RWPE2 (cell line): ENCODE data around the gene PROM2.
"Not testable (repeated sequence)": the region's sequence is repeated elsewhere in the genome, so short reads cannot be mapped to it uniquely, and the experiment has no call there.

Experiments
- ATAC-seq: fragments of 200-7000 bp; cut with Tn5 transposase; 3 replicates; pipeline ENCODE4 v1.9.1; 2021; ENCODE audit warnings: low read depth
- DNase-seq: peaks from one replicate; pipeline ENCODE4 v3.0.0-alpha.2; 2020; ENCODE audit warnings: low spot score
- H3K27ac ChIP-seq: fragments of 450-650 bp; 2 replicates; pipeline ENCODE4 v1.5.1; 2017; ENCODE audit warnings: mild to moderate bottlenecking; ENCODE audit not compliant: poor library complexity, severe bottlenecking
- H3K27me3 ChIP-seq: fragments of 250-450 bp; sonication (Bioruptor Pico); 2 replicates; pipeline ENCODE4 v1.5.1; 2021; ENCODE audit warnings: mild to moderate bottlenecking, moderate library complexity; ENCODE audit not compliant: insufficient read depth, poor library complexity, severe bottlenecking
- H3K36me3 ChIP-seq: fragments of 250-450 bp; sonication (Bioruptor Pico); 2 replicates; pipeline ENCODE4 v1.5.1; 2020; ENCODE audit warnings: low read depth, mild to moderate bottlenecking, moderate library complexity
- H3K4me1 ChIP-seq: fragments of 250-450 bp; sonication (Bioruptor Pico); 2 replicates; pipeline ENCODE4 v1.5.1; 2021; ENCODE audit warnings: mild to moderate bottlenecking, moderate library complexity; ENCODE audit not compliant: insufficient read depth, poor library complexity, severe bottlenecking
- H3K4me3 ChIP-seq: fragments of 250-450 bp; sonication (Bioruptor Pico); 2 replicates; pipeline ENCODE4 v1.5.1; 2021; ENCODE audit warnings: mild to moderate bottlenecking, moderate library complexity; ENCODE audit not compliant: severe bottlenecking
- H3K9me3 ChIP-seq: fragments of 250-450 bp; sonication (Bioruptor Pico); 2 replicates; pipeline ENCODE4 v1.5.1; 2021; ENCODE audit warnings: mild to moderate bottlenecking, moderate library complexity; ENCODE audit not compliant: severe bottlenecking
- CTCF ChIP-seq: fragments of 450-650 bp; IDR thresholded peaks from one replicate; pipeline ENCODE4 v1.5.1; 2017; ENCODE audit warnings: mild to moderate bottlenecking, moderate library complexity; ENCODE audit not compliant: poor library complexity, severe bottlenecking

The PROM2 gene

GRCh38 chr2:95268211-95269035 lies 5.8 kb upstream of the PROM2 start:
- no peaks in the 10 kb centered on the region for H3K27me3 ChIP-seq
- peak; percentile 36 for DNase-seq
- H3K4me1 ChIP-seq: no peaks in the 10 kb centered on the region
- no peak overlapping the region for H3K4me3 ChIP-seq
- no peak for TF ChIP-seq CTCF
- H3K27ac ChIP-seq: no peak overlapping the region
- no peaks in the 10 kb centered on the region for H3K36me3 ChIP-seq
- ATAC-seq: no peak
- H3K9me3 ChIP-seq: no peaks in the 10 kb centered on the region

GRCh38 chr2:95269036-95269680 lies 5.1 kb upstream of the PROM2 start:
- Histone ChIP-seq H3K4me3 (no peak overlapping the region), H3K27me3 (no peaks in the 10 kb centered on the region), H3K36me3 (no peaks in the 10 kb centered on the region), H3K4me1 (peaks cover 7% of the 10 kb centered on the region), H3K27ac (no peak overlapping the region), H3K9me3 (no peaks in the 10 kb centered on the region)
- ATAC-seq: no peak
- peak; percentile 39 for DNase-seq
- no peak for TF ChIP-seq CTCF

- H3K27ac ChIP-seq, H3K36me3 ChIP-seq, H3K9me3 ChIP-seq, DNase-seq, H3K27me3 ChIP-seq, H3K4me3 ChIP-seq, ATAC-seq: not testable (repeated sequence)
- H3K4me1 ChIP-seq: peaks cover 13% of the 10 kb centered on the region
Measured at GRCh38 chr2:95269745-95270144, 4.5 kb upstream of the PROM2 start.

GRCh38 chr2:95270541-95271081 lies 3.6 kb upstream of the PROM2 start:
- Histone ChIP-seq H3K36me3 (no peaks in the 10 kb centered on the region), H3K27ac (no peak overlapping the region), H3K27me3 (no peaks in the 10 kb centered on the region), H3K4me1 (peaks cover 22% of the 10 kb centered on the region), H3K9me3 (no peaks in the 10 kb centered on the region), H3K4me3 (no peak overlapping the region)
- ATAC-seq (no peak), DNase-seq (peak; percentile 49)
- no peak for TF ChIP-seq CTCF

- Histone ChIP-seq H3K27me3 (no peaks in the 10 kb centered on the region), H3K4me1 (peaks cover 23% of the 10 kb centered on the region), H3K36me3 (no peaks in the 10 kb centered on the region), H3K4me3 (no peak overlapping the region), H3K9me3 (no peaks in the 10 kb centered on the region), H3K27ac (no peak overlapping the region)
- DNase-seq (peak; percentile 24), ATAC-seq (no peak)
- no peak for TF ChIP-seq CTCF
Measured at GRCh38 chr2:95271381-95271971, 2.8 kb upstream of the PROM2 start.
